Activated naive CD8-positive, alpha-beta T cell treated with anti-CD3 and anti-CD28 coated beads for 36 hours (primary cell): ENCODE data around the gene OXA1L. TPM values are rescaled to one million over a fixed set of nuclear protein-coding genes. Genes with fewer than 3 reads are reported as not detected.
"Not testable (repeated sequence)": the region's sequence is repeated elsewhere in the genome, so short reads cannot be mapped to it uniquely, and the experiment has no call there.

Experiments used
- DNase-seq: peaks from one replicate; pipeline ENCODE4 v3.0.0; 2021
- H3K27ac Mint-ChIP-seq: one replicate; pipeline ENCODE4 v1.8.0; 2022; ENCODE audit warnings: mild to moderate bottlenecking, moderate library complexity, mixed read lengths
- H3K27me3 Mint-ChIP-seq: one replicate; pipeline ENCODE4 v1.8.0; 2022; ENCODE audit warnings: mild to moderate bottlenecking, mixed read lengths
- H3K36me3 Mint-ChIP-seq: one replicate; pipeline ENCODE4 v1.8.0; 2021; ENCODE audit warnings: mild to moderate bottlenecking, mixed read lengths
- H3K4me1 Mint-ChIP-seq: one replicate; pipeline ENCODE4 v1.8.0; 2021; ENCODE audit warnings: mixed read lengths
- H3K4me3 Mint-ChIP-seq: one replicate; pipeline ENCODE4 v1.8.0; 2022; ENCODE audit warnings: mild to moderate bottlenecking, moderate library complexity, mixed read lengths
- H3K9me3 Mint-ChIP-seq: one replicate; pipeline ENCODE4 v1.8.0; 2022; ENCODE audit warnings: mixed read lengths
- total RNA-seq, 2 experiments: library from RNA; stranded (reverse); gene quantifications; one replicate each; pipeline ENCODE4 v1.2.3, GENCODE V29; 2021

The OXA1L gene
- total RNA-seq: 100 to 1,000 TPM; 133 to 140 TPM

GRCh38 chr14:22766457-22767322, at the start of gene OXA1L:
Gene OXA1L, plus strand, starts transcription at chr14:22766688. Its CDS starts 14 bp downstream, at chr14:22766702.
- peak within 1 kb of the TSS; percentile 97 for H3K27ac Mint-ChIP-seq
- peaks cover 9% of the 10 kb centered on the region for H3K9me3 Mint-ChIP-seq
- peaks cover 32% of the 10 kb centered on the region for H3K4me1 Mint-ChIP-seq
- no peaks in the 10 kb centered on the region for H3K27me3 Mint-ChIP-seq
- peak; percentile 94 for DNase-seq
- peaks cover 65% of the 10 kb centered on the region for H3K36me3 Mint-ChIP-seq
- peak within 1 kb of the TSS; percentile 93 for H3K4me3 Mint-ChIP-seq

DNA sequence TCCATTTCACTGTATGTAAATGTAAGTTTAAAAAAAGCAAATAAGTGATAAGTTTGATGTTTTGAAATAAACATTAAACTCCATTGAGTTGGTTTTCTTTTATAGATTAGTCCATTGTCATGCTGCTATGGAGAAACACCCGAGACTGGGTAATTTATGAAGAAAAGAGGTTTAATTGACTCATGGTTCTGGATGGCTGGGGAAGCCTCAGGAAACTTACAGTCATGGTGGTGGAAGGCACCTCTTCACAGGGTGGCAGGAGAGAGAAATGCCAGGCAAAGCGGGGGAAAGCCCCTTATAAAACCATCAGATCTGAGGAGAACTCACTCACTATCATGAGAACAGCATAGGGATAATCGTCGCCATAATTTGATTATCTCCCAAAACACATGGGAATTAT, 48.4 kb upstream of the OXA1L start:
- H3K4me1 Mint-ChIP-seq: peaks cover 5% of the 10 kb centered on the region
- H3K27me3 Mint-ChIP-seq: peaks cover 10% of the 10 kb centered on the region
- H3K36me3 Mint-ChIP-seq: no peaks in the 10 kb centered on the region
- no peak for DNase-seq
- no peak overlapping the region for H3K27ac Mint-ChIP-seq
- H3K9me3 Mint-ChIP-seq: no peaks in the 10 kb centered on the region
- H3K4me3 Mint-ChIP-seq: no peak overlapping the region

DNA sequence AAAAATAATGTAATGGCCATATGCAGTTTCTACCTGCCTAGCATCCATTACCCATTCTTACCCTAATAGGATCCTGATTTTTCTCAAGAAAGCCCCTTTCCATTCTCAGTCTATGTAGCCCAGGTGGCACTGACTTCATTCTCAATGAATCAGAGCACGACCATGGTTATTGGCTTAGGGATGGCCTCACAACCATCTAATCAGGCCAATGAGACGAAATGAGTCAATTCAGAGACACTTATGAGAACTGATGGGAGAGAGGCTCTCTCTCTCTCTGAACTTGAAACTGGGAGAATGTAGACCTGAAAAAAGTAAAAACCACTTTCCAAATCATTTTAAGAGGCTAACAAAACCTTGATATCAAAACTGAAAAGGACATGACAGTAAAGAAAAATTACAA, 45.3 kb upstream of the OXA1L start:
- Mint-ChIP-seq H3K4me1 (no peaks in the 10 kb centered on the region), H3K27ac (no peak overlapping the region), H3K36me3 (no peaks in the 10 kb centered on the region), H3K4me3 (no peak overlapping the region), H3K9me3 (no peaks in the 10 kb centered on the region), H3K27me3 (peaks cover 4% of the 10 kb centered on the region)
- no peak for DNase-seq

- H3K36me3 Mint-ChIP-seq: no peaks in the 10 kb centered on the region
- H3K4me3 Mint-ChIP-seq: no peak overlapping the region
- no peaks in the 10 kb centered on the region for H3K4me1 Mint-ChIP-seq
- no peaks in the 10 kb centered on the region for H3K9me3 Mint-ChIP-seq
- no peaks in the 10 kb centered on the region for H3K27me3 Mint-ChIP-seq
- no peak overlapping the region for H3K27ac Mint-ChIP-seq
- no peak for DNase-seq
These were observed 42.7 kb upstream of the OXA1L start for GRCh38 chr14:22723815-22724214.

- H3K9me3 Mint-ChIP-seq, H3K4me1 Mint-ChIP-seq, H3K27ac Mint-ChIP-seq, H3K27me3 Mint-ChIP-seq, H3K36me3 Mint-ChIP-seq, DNase-seq, H3K4me3 Mint-ChIP-seq: not testable (repeated sequence)
These were observed 41.6 kb upstream of the OXA1L start for GRCh38 chr14:22724847-22725246.

DNA sequence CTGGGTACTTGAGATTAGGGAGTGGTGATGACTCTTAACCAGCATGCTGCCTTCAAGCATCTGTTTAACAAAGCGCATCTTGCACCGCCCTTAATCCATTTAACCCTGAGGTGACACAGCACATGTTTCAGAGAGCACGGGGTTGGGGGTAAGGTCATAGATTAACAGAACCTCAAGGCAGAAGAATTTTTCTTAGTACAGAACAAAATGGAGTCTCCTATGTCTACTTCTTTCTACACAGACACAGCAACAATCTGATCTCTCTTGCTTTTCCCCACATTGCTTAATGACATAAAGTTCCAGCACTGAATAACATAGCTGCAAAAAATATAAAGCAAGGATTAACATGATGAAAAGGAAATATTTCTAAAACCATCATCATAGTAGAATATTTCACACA, 41.1 kb upstream of the OXA1L start:
- H3K36me3 Mint-ChIP-seq, H3K9me3 Mint-ChIP-seq, H3K4me3 Mint-ChIP-seq, DNase-seq, H3K27me3 Mint-ChIP-seq, H3K27ac Mint-ChIP-seq, H3K4me1 Mint-ChIP-seq: not testable (repeated sequence)

- no peaks in the 10 kb centered on the region for H3K27me3 Mint-ChIP-seq
- no peaks in the 10 kb centered on the region for H3K9me3 Mint-ChIP-seq
- no peaks in the 10 kb centered on the region for H3K36me3 Mint-ChIP-seq
- no peak overlapping the region for H3K27ac Mint-ChIP-seq
- DNase-seq: no peak
- no peak overlapping the region for H3K4me3 Mint-ChIP-seq
- H3K4me1 Mint-ChIP-seq: no peaks in the 10 kb centered on the region
These were observed 40.5 kb upstream of the OXA1L start for GRCh38 chr14:22726012-22726411.

GRCh38 chr14:22732062-22732461, 34.4 kb upstream of the OXA1L start:
- not testable (repeated sequence) for H3K9me3 Mint-ChIP-seq, H3K4me3 Mint-ChIP-seq, DNase-seq, H3K4me1 Mint-ChIP-seq, H3K27ac Mint-ChIP-seq, H3K36me3 Mint-ChIP-seq, H3K27me3 Mint-ChIP-seq

DNA sequence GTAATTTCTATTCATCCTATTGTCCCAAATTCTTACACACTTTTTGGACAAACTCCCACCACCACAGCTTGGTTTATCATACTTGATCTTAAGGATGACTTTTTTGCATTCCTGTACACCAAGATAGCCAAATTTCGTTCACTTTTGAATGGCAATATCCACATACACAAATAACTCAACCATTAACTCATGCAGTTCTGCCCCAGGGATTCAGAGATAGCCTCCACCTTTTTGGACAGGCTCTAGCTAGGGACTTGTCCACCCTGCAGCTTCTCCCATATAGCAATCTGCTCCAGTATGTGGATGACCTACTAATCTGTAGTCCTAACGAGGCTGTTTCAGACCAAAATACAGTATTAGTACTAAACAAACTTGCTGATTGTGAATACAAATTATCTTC, 32.7 kb upstream of the OXA1L start:
- peaks cover 7% of the 10 kb centered on the region for H3K4me1 Mint-ChIP-seq
- H3K36me3 Mint-ChIP-seq: peaks cover 4% of the 10 kb centered on the region
- H3K27ac Mint-ChIP-seq: no peak overlapping the region
- H3K9me3 Mint-ChIP-seq: peaks cover 1% of the 10 kb centered on the region
- H3K4me3 Mint-ChIP-seq: no peak overlapping the region
- H3K27me3 Mint-ChIP-seq: peaks cover 3% of the 10 kb centered on the region
- no peak for DNase-seq

GRCh38 chr14:22735096-22735495, 31.4 kb upstream of the OXA1L start:
- peaks cover 1% of the 10 kb centered on the region for H3K9me3 Mint-ChIP-seq
- no peak for DNase-seq
- H3K4me3 Mint-ChIP-seq: no peak overlapping the region
- H3K4me1 Mint-ChIP-seq: peaks cover 7% of the 10 kb centered on the region
- peaks cover 4% of the 10 kb centered on the region for H3K27me3 Mint-ChIP-seq
- no peak overlapping the region for H3K27ac Mint-ChIP-seq
- H3K36me3 Mint-ChIP-seq: peaks cover 4% of the 10 kb centered on the region

GRCh38 chr14:22736384-22736783, 30.1 kb upstream of the OXA1L start:
- not testable (repeated sequence) for H3K9me3 Mint-ChIP-seq, H3K4me1 Mint-ChIP-seq, H3K4me3 Mint-ChIP-seq, DNase-seq, H3K36me3 Mint-ChIP-seq, H3K27me3 Mint-ChIP-seq, H3K27ac Mint-ChIP-seq

GRCh38 chr14:22737052-22737451, 29.4 kb upstream of the OXA1L start:
- H3K27me3 Mint-ChIP-seq: peaks cover 12% of the 10 kb centered on the region
- H3K4me1 Mint-ChIP-seq: peaks cover 7% of the 10 kb centered on the region
- H3K36me3 Mint-ChIP-seq: peaks cover 4% of the 10 kb centered on the region
- H3K9me3 Mint-ChIP-seq: peaks cover 1% of the 10 kb centered on the region
- H3K27ac Mint-ChIP-seq: peak overlapping the region; percentile 85
- peak; percentile 53 for DNase-seq
- no peak overlapping the region for H3K4me3 Mint-ChIP-seq

- Mint-ChIP-seq H3K36me3 (peaks cover 4% of the 10 kb centered on the region), H3K27ac (no peak overlapping the region), H3K27me3 (peaks cover 22% of the 10 kb centered on the region), H3K4me3 (no peak overlapping the region), H3K9me3 (peaks cover 1% of the 10 kb centered on the region), H3K4me1 (peaks cover 7% of the 10 kb centered on the region)
- DNase-seq: no peak
These were observed 27.1 kb upstream of the OXA1L start for GRCh38 chr14:22739423-22739822.

DNA sequence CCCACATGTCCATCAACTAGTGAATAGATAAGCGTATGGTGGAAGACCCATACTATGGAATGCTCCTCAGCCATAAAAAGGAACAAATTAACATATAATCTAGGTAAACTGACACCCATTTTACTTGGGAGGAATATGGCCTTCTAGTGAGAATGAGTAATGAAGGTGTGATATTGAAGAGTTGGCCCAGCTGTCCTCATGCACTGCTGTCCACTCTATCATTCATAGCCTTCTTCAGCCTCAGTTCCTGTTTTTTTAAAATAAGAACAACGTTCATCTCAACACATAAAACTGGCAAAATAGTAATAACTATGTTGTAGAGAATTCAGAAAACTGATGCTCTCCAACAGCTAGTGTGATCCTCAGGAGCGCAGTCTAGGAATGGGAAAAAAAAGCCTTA, 26.5 kb upstream of the OXA1L start:
- Mint-ChIP-seq H3K4me3 (no peak overlapping the region), H3K36me3 (peaks cover 4% of the 10 kb centered on the region), H3K27ac (no peak overlapping the region), H3K9me3 (peaks cover 1% of the 10 kb centered on the region), H3K4me1 (peaks cover 7% of the 10 kb centered on the region), H3K27me3 (peaks cover 22% of the 10 kb centered on the region)
- DNase-seq: no peak

DNA sequence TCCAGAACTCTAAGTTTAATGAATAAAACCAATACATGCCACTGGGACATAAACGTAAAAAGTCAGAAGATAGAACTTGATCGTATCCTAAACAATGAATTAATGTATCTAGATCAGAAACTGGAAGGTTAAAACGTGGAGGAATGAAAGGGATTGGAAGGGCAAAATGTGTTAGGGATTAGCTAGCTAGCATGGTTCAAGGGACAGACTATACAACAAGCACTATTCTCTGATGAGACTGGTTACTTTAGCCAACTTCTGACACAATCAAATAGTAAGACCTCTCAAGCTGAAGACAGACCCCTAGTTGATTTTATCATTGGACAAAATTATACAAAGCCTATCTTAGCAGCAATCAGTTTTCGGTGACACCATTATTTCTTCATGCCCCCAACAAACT, 18.7 kb upstream of the OXA1L start:
- Mint-ChIP-seq H3K36me3 (no peaks in the 10 kb centered on the region), H3K27me3 (peaks cover 36% of the 10 kb centered on the region), H3K9me3 (no peaks in the 10 kb centered on the region), H3K4me1 (peaks cover 6% of the 10 kb centered on the region), H3K4me3 (no peak overlapping the region), H3K27ac (no peak overlapping the region)
- no peak for DNase-seq

DNA sequence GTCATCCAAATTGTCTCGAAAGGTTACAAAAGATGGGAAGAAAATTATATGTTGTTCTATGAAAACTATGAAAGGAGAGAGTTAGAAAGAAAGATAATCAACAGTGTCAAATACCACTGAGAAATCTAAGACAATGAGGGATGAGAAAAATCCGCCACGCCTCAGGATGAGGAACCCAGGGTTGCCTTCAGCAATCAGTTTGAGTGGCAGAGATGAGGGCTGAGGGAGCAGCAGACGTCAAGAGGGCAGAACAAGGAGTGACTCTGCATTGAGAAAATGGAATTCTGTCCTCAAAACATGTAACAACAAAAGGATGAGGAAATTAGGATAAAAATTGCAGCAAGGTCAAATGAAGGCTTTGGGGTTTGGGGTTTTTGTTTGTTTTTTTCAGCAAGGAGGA, 18.3 kb upstream of the OXA1L start:
- Mint-ChIP-seq H3K27ac (no peak overlapping the region), H3K4me1 (peaks cover 6% of the 10 kb centered on the region), H3K36me3 (no peaks in the 10 kb centered on the region), H3K4me3 (no peak overlapping the region), H3K27me3 (peaks cover 32% of the 10 kb centered on the region), H3K9me3 (no peaks in the 10 kb centered on the region)
- DNase-seq: no peak
